Activated CD8-positive, alpha-beta memory T cell treated with anti-CD3 and anti-CD28 coated beads, Interleukin-2, amount 10 ng/mL, durations not matched to agents 7 days and 5 days (primary cell): ENCODE data around the gene PDCD2L. TPM values are rescaled to one million over a fixed set of nuclear protein-coding genes. Genes with fewer than 3 reads are reported as not detected.

Experiments
- ATAC-seq: fragments of 150-1000 bp; cut with Tn5 transposase; one replicate; pipeline ENCODE4 v1.10.0; 2021; ENCODE audit warnings: moderate library complexity
- CTCF ChIA-PET: fragments of 350-600 bp; sonication (Branson Sonifier 250); formaldehyde crosslinking; loops from one replicate; lab custom pipeline; 2021; ENCODE audit warnings: antibody characterized with exemption; lab: Charles Lee
- DNase-seq: peaks from one replicate; pipeline ENCODE4 v3.0.0-alpha.2; 2020
- H3K27ac Mint-ChIP-seq: one replicate; pipeline ENCODE4 v1.8.0; 2021; ENCODE audit warnings: mild to moderate bottlenecking, mixed read lengths
- H3K27me3 Mint-ChIP-seq: one replicate; pipeline ENCODE4 v1.8.0; 2021; ENCODE audit warnings: mixed read lengths
- H3K36me3 Mint-ChIP-seq: one replicate; pipeline ENCODE4 v1.8.0; 2021; ENCODE audit warnings: mild to moderate bottlenecking, mixed read lengths
- H3K4me1 Mint-ChIP-seq: one replicate; pipeline ENCODE4 v1.8.0; 2021; ENCODE audit warnings: mixed read lengths
- H3K4me3 Mint-ChIP-seq: one replicate; pipeline ENCODE4 v1.8.0; 2021; ENCODE audit warnings: mild to moderate bottlenecking, moderate library complexity, mixed read lengths
- H3K9me3 Mint-ChIP-seq: one replicate; pipeline ENCODE4 v1.8.0; 2022; ENCODE audit warnings: low read depth, mixed read lengths
- total RNA-seq, 2 experiments: library from RNA; stranded (reverse); gene quantifications; one replicate each; pipeline ENCODE4 v1.2.3, GENCODE V29; 2021

Gene PDCD2L
- total RNA-seq, 2 experiments from 2014 or later = 11.2 to 19.6 TPM

- H3K36me3 Mint-ChIP-seq = peaks cover 15% of the 10 kb centered on the region
- H3K27me3 Mint-ChIP-seq = no peaks in the 10 kb centered on the region
- ATAC-seq = no peak
- H3K9me3 Mint-ChIP-seq = no peaks in the 10 kb centered on the region
- H3K27ac Mint-ChIP-seq = peak overlapping the region; percentile 15
- no peak for DNase-seq
- peaks cover 15% of the 10 kb centered on the region for H3K4me1 Mint-ChIP-seq
- CTCF ChIA-PET = interaction anchor here (1.2 to 4.9 kb wide), 2 partner anchors 18 to 22 kb away, joined by 4 to 18 read pairs; no protein-coding TSS in a partner anchor
- H3K4me3 Mint-ChIP-seq = no peak overlapping the region
These were observed 4.2 kb downstream of the PDCD2L start for GRCh38 chr19:34408411-34408810.

GRCh38 chr19:34409189-34410164 lies 5.3 kb downstream of the PDCD2L start:
- Mint-ChIP-seq H3K9me3 (no peaks in the 10 kb centered on the region), H3K27me3 (no peaks in the 10 kb centered on the region), H3K4me1 (peaks cover 12% of the 10 kb centered on the region), H3K4me3 (no peak overlapping the region), H3K27ac (no peak overlapping the region), H3K36me3 (peaks cover 17% of the 10 kb centered on the region)
- no peak for ATAC-seq
- no peak for DNase-seq
- CTCF ChIA-PET = interaction anchor here (4.9 kb wide), 1 partner anchor 21 kb away, joined by 18 read pairs; no protein-coding TSS in a partner anchor

DNA sequence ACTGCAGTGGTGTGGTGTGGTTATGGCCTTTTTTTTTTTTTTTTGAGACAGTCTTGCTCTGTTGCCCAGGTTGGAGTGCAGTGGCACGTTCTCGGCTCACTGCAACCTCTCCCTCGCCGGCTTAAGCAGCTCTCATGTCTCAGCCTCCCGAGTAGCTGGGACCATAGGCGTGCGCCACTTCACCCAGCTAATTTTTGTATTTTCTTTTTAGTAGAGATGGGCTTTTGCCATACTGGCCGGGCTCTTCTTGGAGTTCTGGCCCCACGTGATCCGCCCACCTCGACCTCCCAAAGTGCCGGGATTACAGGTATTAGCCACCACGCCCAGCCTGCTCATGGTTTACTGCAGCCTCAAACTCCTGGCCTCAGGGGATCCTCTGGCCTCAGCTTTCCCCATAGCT lies 7.0 kb downstream of the PDCD2L start:
- Mint-ChIP-seq H3K4me1 (peaks cover 6% of the 10 kb centered on the region), H3K27ac (no peak overlapping the region), H3K9me3 (no peaks in the 10 kb centered on the region), H3K4me3 (no peak overlapping the region), H3K36me3 (peaks cover 22% of the 10 kb centered on the region), H3K27me3 (no peaks in the 10 kb centered on the region)
- ATAC-seq (no peak), DNase-seq (no peak)
- CTCF ChIA-PET = interaction anchor here (1.0 to 1.5 kb wide), 2 partner anchors 16 to 19 kb away, joined by 3 to 6 read pairs; no protein-coding TSS in a partner anchor

DNA sequence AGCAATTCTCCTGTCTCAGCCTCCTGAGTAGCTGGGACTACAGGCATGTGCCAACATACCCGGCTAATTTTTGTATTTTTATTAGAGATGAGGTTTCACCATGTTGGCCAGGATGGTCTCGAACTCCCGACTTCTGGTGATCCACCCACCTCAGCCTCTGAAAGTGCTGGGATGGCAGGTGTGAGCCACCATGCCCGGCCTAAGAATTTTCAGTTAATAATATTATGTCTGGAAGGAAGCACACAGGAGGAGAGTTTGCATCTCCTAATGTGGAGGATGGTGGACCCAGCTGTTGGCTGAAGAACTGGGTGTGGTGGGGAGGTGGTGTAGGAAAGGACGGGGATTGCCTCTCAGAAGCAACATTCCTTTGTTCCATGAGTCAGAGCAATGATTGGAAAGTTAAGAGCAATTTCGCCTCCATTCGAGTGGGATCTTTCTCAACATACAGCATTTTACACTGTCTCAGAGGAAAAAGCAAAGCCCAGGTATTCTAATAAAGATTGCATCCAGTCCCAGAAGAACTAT lies 11.9 kb downstream of the PDCD2L start:
- Mint-ChIP-seq H3K4me3 (no peak overlapping the region), H3K9me3 (no peaks in the 10 kb centered on the region), H3K27me3 (no peaks in the 10 kb centered on the region), H3K36me3 (peaks cover 14% of the 10 kb centered on the region), H3K27ac (no peak overlapping the region), H3K4me1 (no peaks in the 10 kb centered on the region)
- no peak for ATAC-seq
- DNase-seq = no peak
- CTCF ChIA-PET = no interaction called here

DNA sequence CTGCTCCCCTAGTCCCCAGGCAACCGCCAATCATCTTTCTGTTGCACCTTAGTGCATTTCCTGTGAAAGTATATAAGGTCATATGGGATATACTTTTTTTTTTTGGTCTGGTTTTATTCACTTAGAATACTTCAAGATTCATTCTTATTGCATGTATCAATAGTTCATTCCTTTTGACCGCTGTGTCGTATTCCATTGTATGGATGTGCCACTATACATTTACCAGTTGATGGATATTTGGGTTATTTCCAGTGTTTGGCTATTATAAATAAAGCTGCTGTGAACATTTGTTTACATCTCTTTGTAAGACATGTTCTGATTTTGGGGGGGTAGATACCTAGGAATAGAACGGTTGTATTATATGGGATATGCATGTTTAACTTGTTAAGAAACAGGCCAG lies 14.1 kb downstream of the PDCD2L start:
- DNase-seq (no peak), ATAC-seq (no peak)
- CTCF ChIA-PET = interaction anchor here (1.4 kb wide), 1 partner anchor 9 kb away, joined by 3 read pairs; no protein-coding TSS in a partner anchor
- Mint-ChIP-seq H3K27me3 (no peaks in the 10 kb centered on the region), H3K27ac (no peak overlapping the region), H3K4me3 (no peak overlapping the region), H3K4me1 (no peaks in the 10 kb centered on the region), H3K9me3 (no peaks in the 10 kb centered on the region), H3K36me3 (peaks cover 16% of the 10 kb centered on the region)

- H3K4me3 Mint-ChIP-seq = no peak overlapping the region
- no peak for DNase-seq
- H3K36me3 Mint-ChIP-seq = peaks cover 18% of the 10 kb centered on the region
- no peaks in the 10 kb centered on the region for H3K27me3 Mint-ChIP-seq
- H3K27ac Mint-ChIP-seq = peak overlapping the region; percentile 34
- no peak for ATAC-seq
- CTCF ChIA-PET = interaction anchor here (1.1 to 1.9 kb wide), 3 partner anchors 9 to 68 kb away, joined by 3 to 6 read pairs (median 3); no protein-coding TSS in a partner anchor
- no peaks in the 10 kb centered on the region for H3K9me3 Mint-ChIP-seq
- peaks cover 18% of the 10 kb centered on the region for H3K4me1 Mint-ChIP-seq
These were observed 22.0 kb downstream of the PDCD2L start for GRCh38 chr19:34426096-34426661.

DNA sequence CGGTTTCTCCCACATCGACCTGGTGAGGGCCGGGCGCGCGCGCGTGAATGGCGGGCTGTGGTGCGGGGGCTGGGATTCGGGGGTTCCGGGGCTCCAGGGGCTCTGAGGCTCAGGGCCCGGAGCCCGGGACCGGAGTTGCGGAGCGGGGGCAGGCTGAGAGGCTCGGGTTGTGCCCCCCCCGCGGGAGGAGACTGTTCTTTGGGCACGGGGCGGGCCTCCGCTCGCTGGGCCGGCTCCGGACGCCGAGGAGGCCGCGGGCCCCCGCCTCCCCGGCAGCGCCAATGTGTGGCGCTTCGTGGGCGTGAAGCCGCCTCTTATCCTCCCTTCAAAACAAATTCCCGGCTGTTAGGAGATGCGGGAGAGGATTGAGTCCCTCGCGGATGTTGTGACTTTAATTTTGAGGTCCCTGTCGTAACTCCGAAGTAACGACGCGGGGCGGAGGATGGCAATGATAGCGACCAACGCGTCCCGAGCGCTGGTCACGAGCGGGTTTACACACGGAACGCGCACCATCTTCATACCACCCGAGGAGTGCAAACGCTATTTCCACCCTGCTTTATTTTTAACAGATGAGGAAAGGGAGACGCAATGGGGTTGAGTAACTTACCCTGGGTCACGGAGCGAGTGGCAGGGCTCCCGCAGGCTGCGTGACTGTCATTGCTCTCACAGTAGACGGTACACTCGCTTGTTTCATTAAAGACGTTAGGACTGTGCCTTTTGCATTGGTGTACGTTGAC lies 24.5 kb downstream of the PDCD2L start:
- Mint-ChIP-seq H3K36me3 (peaks cover 26% of the 10 kb centered on the region), H3K27me3 (no peaks in the 10 kb centered on the region), H3K4me1 (peaks cover 29% of the 10 kb centered on the region), H3K9me3 (no peaks in the 10 kb centered on the region), H3K4me3 (peak overlapping the region; percentile 89), H3K27ac (peak overlapping the region; percentile 91)
- ATAC-seq (peak; percentile 69), DNase-seq (peak; percentile 59)
- CTCF ChIA-PET = interaction anchor here (0.6 to 1.8 kb wide), 6 partner anchors 9 to 1037 kb away, joined by 3 to 6 read pairs (median 4); no protein-coding TSS in a partner anchor

DNA sequence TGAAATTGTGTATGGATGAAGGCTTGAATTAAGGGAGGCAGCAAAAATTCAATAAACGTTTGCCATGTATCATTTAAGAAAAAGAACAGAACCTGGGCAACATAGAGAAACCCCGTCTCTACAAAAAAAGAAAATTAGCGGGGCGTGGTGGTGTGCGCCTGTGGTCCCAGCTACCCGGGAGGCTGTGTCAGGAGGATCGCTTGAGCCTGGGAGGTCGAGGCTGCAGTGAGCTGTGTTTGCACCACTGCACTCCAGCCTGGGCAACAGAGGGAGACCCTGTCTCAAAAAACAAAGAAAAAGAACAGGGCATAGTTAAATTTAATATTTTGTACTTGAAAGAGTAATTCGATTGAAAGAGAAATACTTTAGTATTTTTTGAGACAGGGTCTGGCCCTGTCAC lies 25.4 kb downstream of the PDCD2L start:
- Mint-ChIP-seq H3K36me3 (peaks cover 29% of the 10 kb centered on the region), H3K27ac (peak overlapping the region; percentile 91), H3K4me3 (peak overlapping the region; percentile 89), H3K9me3 (no peaks in the 10 kb centered on the region), H3K27me3 (no peaks in the 10 kb centered on the region), H3K4me1 (peaks cover 32% of the 10 kb centered on the region)
- no peak for DNase-seq
- ATAC-seq = no peak
- CTCF ChIA-PET = interaction anchor here (1.0 to 1.9 kb wide), 6 partner anchors 13 to 70 kb away, joined by 3 to 18 read pairs (median 4); partner anchors contain the start of gene PDCD2L

GRCh38 chr19:34430738-34431625 lies 26.8 kb downstream of the PDCD2L start:
- peak; percentile 73 for DNase-seq

DNA sequence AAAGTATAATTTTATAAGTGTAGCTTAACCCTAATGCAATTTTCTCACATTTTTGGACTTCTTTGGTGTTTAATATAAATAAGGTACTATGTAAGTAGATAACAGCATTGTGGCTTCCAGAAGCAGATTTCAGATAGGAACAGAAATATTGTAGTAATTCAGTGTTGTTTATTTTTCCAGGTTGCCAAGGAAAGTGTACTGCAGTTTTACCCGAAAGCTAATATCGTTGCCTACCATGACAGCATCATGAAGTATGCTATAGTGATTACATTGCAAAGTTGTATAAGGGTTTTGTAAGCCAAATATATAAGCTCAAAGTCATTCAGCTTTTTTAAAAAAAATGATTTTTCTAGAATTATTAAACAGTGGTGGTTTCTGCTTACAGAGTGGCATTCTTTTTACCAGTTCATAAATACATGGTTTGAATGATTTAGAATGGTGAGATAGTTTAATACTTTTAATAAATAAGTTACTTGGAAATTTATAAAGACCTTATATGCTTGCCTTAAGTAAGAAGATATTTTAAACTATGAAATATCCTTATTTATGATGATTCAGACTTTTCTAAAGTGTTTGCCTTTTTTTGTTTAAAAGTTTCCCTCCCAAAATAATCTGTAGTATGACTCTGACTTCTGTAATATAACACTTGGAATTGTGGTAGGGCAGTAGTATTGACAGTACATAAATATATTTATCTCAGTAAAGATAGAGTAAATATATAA lies 27.6 kb downstream of the PDCD2L start:
- DNase-seq (no peak), ATAC-seq (no peak)
- CTCF ChIA-PET = interaction anchor here (1.1 kb wide), 2 partner anchors 100 to 213 kb away, joined by 3 read pairs; no protein-coding TSS in a partner anchor
- Mint-ChIP-seq H3K36me3 (peaks cover 39% of the 10 kb centered on the region), H3K4me3 (no peak overlapping the region), H3K27ac (no peak overlapping the region), H3K4me1 (peaks cover 32% of the 10 kb centered on the region), H3K27me3 (no peaks in the 10 kb centered on the region), H3K9me3 (no peaks in the 10 kb centered on the region)

More at GRCh38 chr19:34430738-34431625, 26.8 kb downstream of the PDCD2L start:
- Mint-ChIP-seq H3K4me1 (peaks cover 32% of the 10 kb centered on the region), H3K4me3 (peak overlapping the region; percentile 89), H3K9me3 (no peaks in the 10 kb centered on the region), H3K27me3 (no peaks in the 10 kb centered on the region), H3K27ac (peak overlapping the region; percentile 76), H3K36me3 (peaks cover 35% of the 10 kb centered on the region)
- CTCF ChIA-PET = interaction anchor here (0.8 to 1.9 kb wide), 16 partner anchors 11 to 212 kb away, joined by 3 to 18 read pairs (median 3); partner anchors contain the start of gene PDCD2L
- peak; percentile 59 for ATAC-seq

DNA sequence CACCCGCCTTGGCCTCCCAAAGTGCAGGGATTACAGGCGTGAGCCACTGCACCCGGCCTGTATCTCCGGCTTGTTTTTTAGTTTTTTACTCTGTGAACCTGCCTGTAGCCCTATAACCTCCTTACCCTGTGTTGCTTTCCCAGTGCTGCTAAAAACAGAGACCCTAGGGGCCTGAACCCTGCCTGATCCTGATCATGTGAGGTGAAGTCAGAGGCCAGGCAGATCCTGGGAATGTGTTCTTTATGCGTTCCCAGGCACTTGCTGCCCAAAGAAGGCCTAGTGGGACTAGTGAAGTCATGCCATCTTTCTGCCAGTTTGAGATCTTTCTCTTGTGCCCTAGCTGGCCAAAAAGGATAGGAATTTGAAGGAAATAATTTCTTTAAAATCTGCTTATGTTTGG lies 28.6 kb downstream of the PDCD2L start:
- H3K36me3 Mint-ChIP-seq = peaks cover 43% of the 10 kb centered on the region
- no peak overlapping the region for H3K4me3 Mint-ChIP-seq
- peaks cover 31% of the 10 kb centered on the region for H3K4me1 Mint-ChIP-seq
- ATAC-seq = no peak
- CTCF ChIA-PET = no interaction called here
- peak overlapping the region; percentile 32 for H3K27ac Mint-ChIP-seq
- no peaks in the 10 kb centered on the region for H3K27me3 Mint-ChIP-seq
- no peak for DNase-seq
- H3K9me3 Mint-ChIP-seq = no peaks in the 10 kb centered on the region
